ENCODE measurements around the gene CTNNBIP1. TPM values are rescaled to one million over a fixed set of nuclear protein-coding genes. Genes with fewer than 3 reads are reported as not detected.

Gene CTNNBIP1
- polyA plus RNA-seq, 5 donors, result 40.7 to 68.2 (median 47.6) TPM

GRCh38 chr1:9836632-9836960 lies 73.5 kb downstream of the CTNNBIP1 start:
- no peak for DNase-seq

- DNase-seq, result no peak
These were observed 74.1 kb downstream of the CTNNBIP1 start for GRCh38 chr1:9835758-9836631.

DNA sequence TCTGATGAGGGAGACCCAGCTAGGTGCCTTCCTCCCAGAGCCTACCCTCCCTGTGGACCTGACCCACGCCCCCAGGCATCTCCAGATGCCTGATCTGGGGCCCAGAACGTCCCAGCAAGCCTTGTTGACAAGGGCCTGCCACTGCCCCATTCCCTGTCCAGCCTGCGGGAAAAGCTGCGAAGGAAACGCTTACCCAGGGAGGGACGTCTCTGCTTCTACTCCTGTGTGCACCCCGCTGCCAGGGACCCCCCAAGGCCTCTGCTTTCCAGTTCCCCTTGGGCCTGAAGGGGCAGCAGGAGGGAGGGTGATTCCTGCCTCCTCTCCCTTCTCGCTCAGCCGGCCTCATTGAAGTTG lies 74.7 kb downstream of the CTNNBIP1 start:
- DNase-seq, result no peak

GRCh38 chr1:9833632-9834031 lies 76.4 kb downstream of the CTNNBIP1 start:
- no peak for DNase-seq

GRCh38 chr1:9827558-9828185 lies 82.4 kb downstream of the CTNNBIP1 start:
- DNase-seq, result no peak

GRCh38 chr1:9826616-9827015 lies 83.5 kb downstream of the CTNNBIP1 start:
- DNase-seq, result no peak

- no peak for DNase-seq
These were observed 84.0 kb downstream of the CTNNBIP1 start for GRCh38 chr1:9826087-9826486.

DNA sequence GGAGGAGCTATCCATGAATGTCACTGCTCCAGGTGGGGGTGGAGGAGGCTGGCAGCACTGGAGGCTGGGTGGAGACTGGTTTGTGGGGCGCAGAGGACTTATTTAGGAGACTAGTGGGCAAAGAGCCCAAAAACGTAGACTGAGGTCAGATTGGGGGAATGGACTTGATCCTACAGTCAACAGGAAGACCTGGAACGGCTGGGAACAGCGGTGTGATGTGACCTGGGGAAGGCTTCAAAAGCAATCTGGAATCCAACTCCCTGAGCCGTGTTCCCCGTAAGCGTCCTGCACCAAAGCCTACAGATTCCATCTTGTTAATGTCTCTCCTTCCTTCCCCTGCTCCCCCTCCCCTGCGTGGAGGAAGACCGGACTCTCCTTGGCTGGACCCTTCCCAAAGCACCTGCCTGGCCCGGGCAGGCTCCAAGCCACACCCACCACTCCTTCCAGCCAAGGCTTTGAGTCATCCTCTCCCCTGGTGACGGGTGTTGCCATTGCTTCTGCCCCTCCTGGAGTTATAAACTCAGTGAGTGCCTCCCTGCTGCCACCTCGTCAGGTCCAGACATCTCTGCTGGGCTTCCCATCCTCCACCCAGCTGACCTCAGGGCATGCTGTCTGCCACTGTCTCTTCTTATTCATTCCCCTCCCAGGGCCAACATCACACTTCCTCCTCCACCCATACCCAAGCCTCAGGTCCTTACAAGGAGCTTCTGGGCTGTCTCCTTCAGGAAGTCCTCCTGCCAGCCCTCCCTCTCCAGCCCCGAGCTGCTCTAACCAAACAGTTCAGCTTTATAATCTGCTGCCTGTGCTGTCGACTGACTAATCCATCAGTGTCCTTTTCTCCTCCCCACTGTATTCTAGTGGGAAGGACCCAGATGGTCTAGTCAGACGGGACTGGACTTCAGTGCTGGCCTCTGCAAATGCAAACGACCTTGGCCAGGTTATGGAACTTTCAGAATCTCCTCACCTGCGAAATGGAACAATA lies 84.7 kb downstream of the CTNNBIP1 start:
- no peak for DNase-seq

DNA sequence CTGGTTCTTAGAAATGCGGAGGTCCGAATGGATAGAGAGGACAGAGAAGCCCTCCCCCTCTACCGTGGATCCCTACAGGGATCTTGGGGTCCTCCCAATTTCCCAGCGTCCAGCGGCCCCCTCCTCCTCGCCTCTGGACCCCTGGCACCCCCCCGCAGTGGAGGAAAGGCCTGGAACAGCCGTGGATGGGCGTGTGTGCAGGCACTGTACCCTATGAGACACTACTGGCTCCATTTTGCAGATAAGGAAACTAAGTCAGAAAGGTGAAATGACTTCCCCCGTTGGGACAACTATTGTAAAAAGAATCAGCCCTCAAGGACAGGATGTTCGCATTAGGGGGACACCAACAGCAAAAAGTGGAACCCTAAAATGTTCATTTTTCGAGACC lies 85.4 kb downstream of the CTNNBIP1 start:
- DNase-seq, result no peak

GRCh38 chr1:9823943-9824701 lies 85.9 kb downstream of the CTNNBIP1 start, which contains the start of gene CLSTN1:
CLSTN1 (minus strand) TSS chr1:9823965; CDS start chr1:9823733, 232 bp downstream.
- DNase-seq, result peak; percentile 80 to 81

DNA sequence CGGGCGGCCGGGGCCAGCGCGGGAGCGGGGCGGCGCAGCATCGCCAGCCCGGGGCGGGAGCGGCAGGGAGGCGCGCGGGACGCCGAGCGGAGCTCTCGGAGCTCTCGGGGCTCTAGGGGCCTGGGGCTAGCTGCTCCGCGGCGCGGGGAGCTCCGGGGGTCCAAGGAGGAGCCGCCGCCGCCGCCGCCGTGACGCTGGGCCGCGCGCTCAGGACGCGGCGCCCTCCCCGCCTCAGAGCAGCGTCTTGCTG lies 86.5 kb downstream of the CTNNBIP1 start:
- no peak for DNase-seq

DNA sequence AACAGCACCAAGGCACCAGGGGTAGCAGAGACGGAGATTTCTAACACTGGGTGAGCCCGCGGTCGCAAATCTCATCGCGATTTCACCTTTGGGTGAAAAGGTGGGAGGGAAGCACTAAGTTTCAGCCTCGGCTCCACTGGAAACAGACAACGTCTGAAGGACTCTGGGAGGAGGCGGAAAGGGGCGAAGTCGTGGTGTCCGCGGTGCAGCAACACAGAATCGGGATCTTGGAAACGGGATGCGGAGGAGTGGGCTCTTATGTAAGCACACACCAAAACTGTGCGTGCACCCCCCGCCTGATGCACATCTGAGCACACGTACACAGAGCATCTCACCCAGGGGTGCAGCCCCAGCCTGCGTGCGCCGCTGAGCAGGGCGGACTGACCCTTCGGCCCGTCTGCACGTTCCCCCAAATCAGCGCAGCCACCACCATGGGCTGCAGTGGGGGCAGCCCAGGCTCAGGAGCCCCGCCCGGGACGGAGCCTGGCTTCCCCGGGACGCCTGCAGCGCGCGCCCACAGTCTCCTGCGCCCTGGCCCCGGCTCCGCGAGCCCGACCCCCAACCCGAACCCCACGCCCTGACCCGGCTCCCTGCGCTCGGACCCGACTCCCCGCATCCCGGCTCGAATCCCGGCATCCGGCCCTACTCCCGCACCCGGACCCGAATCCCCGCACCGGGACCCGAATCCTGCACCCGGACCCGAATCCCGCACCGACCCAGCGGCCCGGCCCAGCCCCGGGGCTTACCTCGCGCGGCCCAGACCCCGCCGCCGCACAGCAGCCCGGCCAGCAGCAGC lies 87.0 kb downstream of the CTNNBIP1 start:
- DNase-seq, result no peak

- DNase-seq, result no peak
These were observed 87.6 kb downstream of the CTNNBIP1 start for GRCh38 chr1:9822490-9822889.

DNA sequence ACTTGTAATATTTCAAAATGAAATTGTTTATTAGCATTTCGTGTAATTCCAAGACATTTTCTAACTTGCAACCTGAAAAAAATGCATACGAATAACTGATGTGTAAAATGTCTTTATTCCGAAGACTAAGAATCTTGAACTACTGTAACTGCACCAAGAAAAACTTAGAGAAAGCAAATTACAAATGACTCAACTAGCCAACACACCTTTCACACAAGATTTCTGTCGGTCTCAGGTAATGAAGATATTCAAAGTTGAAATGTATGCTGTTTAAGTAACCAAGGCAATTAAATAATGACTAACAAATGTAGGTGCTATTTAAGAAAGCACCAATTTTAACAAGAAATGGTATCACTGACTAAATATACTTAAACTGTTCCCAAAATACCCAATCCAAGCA lies 88.4 kb downstream of the CTNNBIP1 start:
- DNase-seq, result no peak

- no peak for DNase-seq
These were observed 89.5 kb downstream of the CTNNBIP1 start for GRCh38 chr1:9820521-9820920.

- no peak for DNase-seq
These were observed 92.3 kb downstream of the CTNNBIP1 start for GRCh38 chr1:9817734-9818133.

DNA sequence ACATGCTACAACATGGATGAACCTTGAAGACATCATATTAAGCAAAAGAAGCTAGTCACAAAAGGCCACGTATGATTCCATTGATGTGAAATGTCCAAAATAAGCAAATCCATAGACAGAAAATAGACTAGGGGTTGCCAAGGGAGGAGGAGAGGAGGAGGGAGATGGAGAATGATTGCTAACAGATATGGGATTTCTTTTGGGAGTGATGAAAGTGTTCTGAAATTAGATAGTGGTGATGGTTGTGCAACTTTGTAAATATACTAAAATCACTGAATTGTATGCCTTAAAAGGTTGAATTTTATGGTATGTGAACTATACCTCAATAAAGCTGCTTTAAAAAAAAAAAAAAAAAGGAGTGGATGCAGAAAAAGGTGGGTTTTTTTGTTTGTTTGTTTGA lies 93.9 kb downstream of the CTNNBIP1 start:
- DNase-seq, result no peak

GRCh38 chr1:9815150-9815549 lies 94.9 kb downstream of the CTNNBIP1 start:
- DNase-seq, result no peak

- no peak for DNase-seq
These were observed 95.5 kb downstream of the CTNNBIP1 start for GRCh38 chr1:9814619-9815018.

DNA sequence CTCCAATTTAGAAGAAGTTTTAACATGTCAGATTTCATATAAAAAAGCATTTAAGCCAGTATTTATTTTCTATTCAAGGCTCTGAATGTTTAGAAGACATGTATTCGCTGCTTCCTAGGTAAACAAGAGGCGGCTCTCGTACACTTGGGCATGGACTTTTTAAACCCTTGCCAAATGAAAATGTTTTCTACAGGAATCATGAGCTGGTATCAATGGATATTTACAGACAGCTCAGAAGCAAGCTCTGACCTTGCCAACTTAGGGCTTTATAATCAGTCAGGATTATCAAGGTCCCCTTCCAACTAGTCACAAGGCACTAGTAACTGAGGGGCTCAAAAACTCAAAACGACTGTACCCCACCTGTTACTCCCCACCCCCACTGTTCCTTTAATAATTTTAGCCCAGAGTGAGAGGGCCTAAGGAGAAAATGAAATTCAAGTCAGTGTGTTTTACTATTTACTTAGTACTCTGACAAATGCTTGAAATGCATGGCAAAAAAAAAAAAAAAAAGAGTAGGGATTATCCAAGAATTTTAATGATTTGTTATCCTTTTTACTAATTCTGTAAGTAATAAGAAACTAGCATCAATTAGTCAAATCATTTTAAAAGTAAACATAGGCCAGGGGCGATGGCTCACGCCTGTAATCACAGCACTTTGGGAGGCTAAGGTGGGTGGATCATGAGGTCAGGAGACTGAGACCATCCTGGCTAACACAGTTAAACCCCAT lies 98.7 kb downstream of the CTNNBIP1 start:
- DNase-seq, result no peak

All from right lung (tissue), 5 donors.